Measurements from ENCODE around the gene MIER2.
"Not testable (repeated sequence)": the region's sequence is repeated elsewhere in the genome, so short reads cannot be mapped to it uniquely, and the experiment has no call there.

DNA sequence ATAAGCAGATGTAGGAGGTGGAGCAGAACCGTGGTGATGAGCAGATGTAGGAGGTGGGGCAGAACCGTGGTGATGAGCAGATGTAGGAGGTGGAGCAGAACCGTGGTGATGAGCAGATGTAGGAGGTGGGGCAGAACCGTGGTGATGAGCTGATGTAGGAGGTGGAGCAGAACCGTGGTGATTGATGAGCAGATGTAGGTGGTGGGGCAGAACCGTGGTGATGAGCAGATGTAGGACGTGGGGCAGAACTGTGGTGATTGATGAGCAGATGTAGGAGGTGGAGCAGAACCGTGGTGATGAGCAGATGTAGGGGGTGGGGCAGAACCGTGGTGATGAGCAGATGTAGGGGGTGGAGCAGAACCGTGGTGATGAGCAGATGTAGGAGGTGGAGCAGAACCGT lies 37.3 kb upstream of the MIER2 start:
- not testable (repeated sequence) for TF ChIP-seq CTCF (IDR thresholded peaks at IDR 0.05; ENCODE audit: poor library complexity, severe bottlenecking); POLR2AphosphoS5 (IDR thresholded peaks at IDR 0.05); EZH2 (IDR thresholded peaks at IDR 0.05; ENCODE audit: borderline replicate concordance, insufficient read depth, low read length, poor library complexity, severe bottlenecking); MXI1 (conservative IDR thresholded peaks at IDR 0.05; ENCODE audit: poor library complexity, severe bottlenecking); EP300 (conservative IDR thresholded peaks at IDR 0.05; ENCODE audit: poor library complexity, severe bottlenecking); TAF1 (IDR thresholded peaks at IDR 0.05; ENCODE audit: low read depth)
- TF ChIP-seq, protein P1, sequence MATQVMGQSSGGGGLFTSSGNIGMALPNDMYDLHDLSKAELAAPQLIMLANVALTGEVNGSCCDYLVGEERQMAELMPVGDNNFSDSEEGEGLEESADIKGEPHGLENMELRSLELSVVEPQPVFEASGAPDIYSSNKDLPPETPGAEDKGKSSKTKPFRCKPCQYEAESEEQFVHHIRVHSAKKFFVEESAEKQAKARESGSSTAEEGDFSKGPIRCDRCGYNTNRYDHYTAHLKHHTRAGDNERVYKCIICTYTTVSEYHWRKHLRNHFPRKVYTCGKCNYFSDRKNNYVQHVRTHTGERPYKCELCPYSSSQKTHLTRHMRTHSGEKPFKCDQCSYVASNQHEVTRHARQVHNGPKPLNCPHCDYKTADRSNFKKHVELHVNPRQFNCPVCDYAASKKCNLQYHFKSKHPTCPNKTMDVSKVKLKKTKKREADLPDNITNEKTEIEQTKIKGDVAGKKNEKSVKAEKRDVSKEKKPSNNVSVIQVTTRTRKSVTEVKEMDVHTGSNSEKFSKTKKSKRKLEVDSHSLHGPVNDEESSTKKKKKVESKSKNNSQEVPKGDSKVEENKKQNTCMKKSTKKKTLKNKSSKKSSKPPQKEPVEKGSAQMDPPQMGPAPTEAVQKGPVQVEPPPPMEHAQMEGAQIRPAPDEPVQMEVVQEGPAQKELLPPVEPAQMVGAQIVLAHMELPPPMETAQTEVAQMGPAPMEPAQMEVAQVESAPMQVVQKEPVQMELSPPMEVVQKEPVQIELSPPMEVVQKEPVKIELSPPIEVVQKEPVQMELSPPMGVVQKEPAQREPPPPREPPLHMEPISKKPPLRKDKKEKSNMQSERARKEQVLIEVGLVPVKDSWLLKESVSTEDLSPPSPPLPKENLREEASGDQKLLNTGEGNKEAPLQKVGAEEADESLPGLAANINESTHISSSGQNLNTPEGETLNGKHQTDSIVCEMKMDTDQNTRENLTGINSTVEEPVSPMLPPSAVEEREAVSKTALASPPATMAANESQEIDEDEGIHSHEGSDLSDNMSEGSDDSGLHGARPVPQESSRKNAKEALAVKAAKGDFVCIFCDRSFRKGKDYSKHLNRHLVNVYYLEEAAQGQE (IDR thresholded peaks at IDR 0.05; ENCODE audit: borderline replicate concordance): not testable (repeated sequence)

All from neural cell (in vitro differentiated cells).